Ovary (tissue), 3 donors: ENCODE data around the gene MDM1.

Experiments used
- EP300 ChIP-seq: sonication (generic); formaldehyde crosslinking; IDR thresholded peaks from one replicate; pipeline ENCODE4 v1.6.1; 2017; ENCODE audit warnings: antibody characterized with exemption
- TF ChIP-seq, protein P1 (sequence below), 3 donors: fragments of 450-650 bp in 2 of 3; fragments of 200-600 bp in 1 of 3; IDR thresholded peaks; one replicate each; pipeline versions ENCODE4 v1.5.1 to v1.8.0; 2016 to 2022; ENCODE audit warnings: antibody characterized with exemption in 3 of 3, mild to moderate bottlenecking in 1 of 3
- donor health status: DM: no; HTN: no; CAD: no.

DNA sequence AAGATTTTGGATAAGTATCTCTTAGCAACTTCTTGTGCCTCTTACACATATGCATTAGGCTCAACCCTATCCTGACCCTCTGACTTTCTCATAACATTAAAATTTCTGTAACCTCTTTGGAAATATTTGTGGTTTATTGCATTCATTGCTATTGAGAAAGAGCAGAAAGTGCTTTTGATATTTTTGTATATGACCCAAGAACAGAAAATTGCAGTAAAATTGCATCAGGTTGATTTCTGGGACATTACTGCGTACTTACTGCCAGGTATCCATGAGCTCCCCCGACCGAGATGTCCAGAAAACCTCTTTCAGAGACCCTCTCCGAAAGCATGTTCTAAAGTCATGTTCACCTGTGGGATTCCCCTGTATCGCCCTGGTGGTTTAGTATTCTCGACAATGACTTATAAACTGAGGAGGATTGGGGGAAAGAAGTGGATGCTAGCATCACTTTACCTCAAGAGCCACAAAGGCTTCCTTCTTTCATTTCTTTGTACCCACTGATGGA lies 64.2 kb downstream of the MDM1 start:
- TF ChIP-seq, protein P1, sequence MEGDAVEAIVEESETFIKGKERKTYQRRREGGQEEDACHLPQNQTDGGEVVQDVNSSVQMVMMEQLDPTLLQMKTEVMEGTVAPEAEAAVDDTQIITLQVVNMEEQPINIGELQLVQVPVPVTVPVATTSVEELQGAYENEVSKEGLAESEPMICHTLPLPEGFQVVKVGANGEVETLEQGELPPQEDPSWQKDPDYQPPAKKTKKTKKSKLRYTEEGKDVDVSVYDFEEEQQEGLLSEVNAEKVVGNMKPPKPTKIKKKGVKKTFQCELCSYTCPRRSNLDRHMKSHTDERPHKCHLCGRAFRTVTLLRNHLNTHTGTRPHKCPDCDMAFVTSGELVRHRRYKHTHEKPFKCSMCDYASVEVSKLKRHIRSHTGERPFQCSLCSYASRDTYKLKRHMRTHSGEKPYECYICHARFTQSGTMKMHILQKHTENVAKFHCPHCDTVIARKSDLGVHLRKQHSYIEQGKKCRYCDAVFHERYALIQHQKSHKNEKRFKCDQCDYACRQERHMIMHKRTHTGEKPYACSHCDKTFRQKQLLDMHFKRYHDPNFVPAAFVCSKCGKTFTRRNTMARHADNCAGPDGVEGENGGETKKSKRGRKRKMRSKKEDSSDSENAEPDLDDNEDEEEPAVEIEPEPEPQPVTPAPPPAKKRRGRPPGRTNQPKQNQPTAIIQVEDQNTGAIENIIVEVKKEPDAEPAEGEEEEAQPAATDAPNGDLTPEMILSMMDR (IDR thresholded peaks at IDR 0.05): no peak
- no peak for TF ChIP-seq EP300
